WTC11 (cell line): Measurements from ENCODE around the gene SNRPD2.

Source experiments
- CTCF ChIP-seq: fragments of 200-600 bp; IDR thresholded peaks from 2 replicates; pipeline ENCODE4 v1.8.0; 2022; ENCODE audit warnings: antibody characterized with exemption
- GABPB1 ChIP-seq: sonication (generic); formaldehyde crosslinking; IDR thresholded peaks from 2 replicates; pipeline ENCODE4 v1.8.1; 2023; ENCODE audit warnings: mild to moderate bottlenecking, missing genetic modification reagents
- USF2 ChIP-seq: sonication (generic); formaldehyde crosslinking; IDR thresholded peaks from 2 replicates; pipeline ENCODE4 v1.8.1; 2023; ENCODE audit warnings: mild to moderate bottlenecking, missing genetic modification reagents, moderate library complexity

- no peak for TF ChIP-seq CTCF
- TF ChIP-seq USF2 (CRISPR knock-in tag): peak; percentile 36; the same call in 1 of the 2 replicates
- TF ChIP-seq GABPB1: peak; percentile 41; the same call in 1 of the 2 replicates
Measured at GRCh38 chr19:45691516-45692186, at the start of gene SNRPD2.
